ENCODE measurements around the gene EPS8. TPM values are rescaled to one million over a fixed set of nuclear protein-coding genes. Genes with fewer than 3 reads are reported as not detected.

The EPS8 gene
- total RNA-seq, 1 donor, result 100 TPM

GRCh38 chr12:15722951-15723350, 66.2 kb downstream of the EPS8 start:
- no peak for DNase-seq (ENCODE audit: low read depth)
- H3K4me3 ChIP-seq (ENCODE audit: low read depth, low read length), result no peak overlapping the region
- TF ChIP-seq CTCF (IDR thresholded peaks at IDR 0.05; ENCODE audit: insufficient read depth, low read depth, low read length), result no peak

- peak; percentile 39 for DNase-seq (ENCODE audit: low read depth)
- H3K4me3 ChIP-seq (ENCODE audit: low read depth, low read length), result no peak overlapping the region
- no peak for TF ChIP-seq CTCF (IDR thresholded peaks at IDR 0.05; ENCODE audit: insufficient read depth, low read depth, low read length)
Observed at GRCh38 chr12:15721316-15722115, 67.7 kb downstream of the EPS8 start.

GRCh38 chr12:15720295-15720694, 68.9 kb downstream of the EPS8 start:
- no peak overlapping the region for H3K4me3 ChIP-seq (ENCODE audit: low read depth, low read length)
- no peak for TF ChIP-seq CTCF (IDR thresholded peaks at IDR 0.05; ENCODE audit: insufficient read depth, low read depth, low read length)
- peak; percentile 32 for DNase-seq (ENCODE audit: low read depth)

GRCh38 chr12:15719230-15719629, 70.0 kb downstream of the EPS8 start:
- no peak for TF ChIP-seq CTCF (IDR thresholded peaks at IDR 0.05; ENCODE audit: insufficient read depth, low read depth, low read length)
- no peak overlapping the region for H3K4me3 ChIP-seq (ENCODE audit: low read depth, low read length)
- DNase-seq (ENCODE audit: low read depth), result peak; percentile 38

GRCh38 chr12:15717940-15718567, 71.1 kb downstream of the EPS8 start:
- TF ChIP-seq CTCF (IDR thresholded peaks at IDR 0.05; ENCODE audit: insufficient read depth, low read depth, low read length), result no peak
- DNase-seq (ENCODE audit: low read depth), result no peak
- H3K4me3 ChIP-seq (ENCODE audit: low read depth, low read length), result no peak overlapping the region

GRCh38 chr12:15716581-15716980, 72.6 kb downstream of the EPS8 start:
- H3K4me3 ChIP-seq (ENCODE audit: low read depth, low read length), result no peak overlapping the region
- TF ChIP-seq CTCF (IDR thresholded peaks at IDR 0.05; ENCODE audit: insufficient read depth, low read depth, low read length), result no peak
- peak; percentile 34 for DNase-seq (ENCODE audit: low read depth)
